GM19452 (cell line): ENCODE measurements around the gene PADI6.
"Not testable (repeated sequence)": the region's sequence is repeated elsewhere in the genome, so short reads cannot be mapped to it uniquely, and the experiment has no call there.

Experiments used
- ATAC-seq: cut with Tn5 transposase; IDR thresholded peaks from one replicate; pipeline ENCODE4 v1.9.1; 2021; ENCODE audit not compliant: unreplicated experiment

The PADI6 gene

GRCh38 chr1:17404034-17404684 is 32.2 kb downstream of the PADI6 start:
- ATAC-seq: no peak

GRCh38 chr1:17404820-17405219 is 32.8 kb downstream of the PADI6 start:
- no peak for ATAC-seq

GRCh38 chr1:17405898-17406759 is 34.1 kb downstream of the PADI6 start:
- no peak for ATAC-seq

GRCh38 chr1:17406760-17407475 is 34.9 kb downstream of the PADI6 start:
- not testable (repeated sequence) for ATAC-seq

GRCh38 chr1:17407786-17408514 is 36.0 kb downstream of the PADI6 start:
- ATAC-seq: not testable (repeated sequence)

GRCh38 chr1:17409391-17409811 is 37.4 kb downstream of the PADI6 start:
- ATAC-seq: no peak

GRCh38 chr1:17412093-17412870 is 40.3 kb downstream of the PADI6 start:
- no peak for ATAC-seq

- no peak for ATAC-seq
These were observed 42.0 kb downstream of the PADI6 start for GRCh38 chr1:17414022-17414421.

- no peak for ATAC-seq
These were observed 44.4 kb downstream of the PADI6 start for GRCh38 chr1:17416389-17416788.

- no peak for ATAC-seq
These were observed 47.8 kb downstream of the PADI6 start for GRCh38 chr1:17419626-17420328.

GRCh38 chr1:17420391-17420918 is 48.5 kb downstream of the PADI6 start:
- ATAC-seq: no peak

GRCh38 chr1:17422461-17422860 is 50.5 kb downstream of the PADI6 start:
- no peak for ATAC-seq

- no peak for ATAC-seq
These were observed 51.8 kb downstream of the PADI6 start for GRCh38 chr1:17423781-17424245.

- ATAC-seq: no peak
These were observed 54.0 kb downstream of the PADI6 start for GRCh38 chr1:17425806-17426600.

GRCh38 chr1:17427696-17428660 is 56.0 kb downstream of the PADI6 start:
- no peak for ATAC-seq

- no peak for ATAC-seq
These were observed 57.2 kb downstream of the PADI6 start for GRCh38 chr1:17429183-17429582.

- no peak for ATAC-seq
These were observed 60.4 kb downstream of the PADI6 start for GRCh38 chr1:17432412-17432811.
